ENCODE measurements around the gene SNX32. TPM values are rescaled to one million over a fixed set of nuclear protein-coding genes. Genes with fewer than 3 reads are reported as not detected.
A peak's percentile ranks its signal among the peaks of the same experiment; 100 is the strongest.

Gene SNX32
- total and polyA plus RNA-seq, 9 of the 15 experiments (the other 6 are each of a cell fraction or from before 2014, with no cell fraction given) = 0.03 TPM; not detected in 7

GRCh38 chr11:65860278-65861164 is 26.8 kb downstream of the SNX32 start, which contains the start of gene MUS81 (continued):
- peak; percentile 78 for TF ChIP-seq HCFC1 (IDR thresholded peaks at IDR 0.05; ENCODE audit: low read depth, low read length)
- no peak for TF ChIP-seq ZNF224 (CRISPR knock-in tag; IDR thresholded peaks at IDR 0.05)
- no peak for TF ChIP-seq ZNF239 (CRISPR knock-in tag; IDR thresholded peaks at IDR 0.05)
- 0 out of 2 replicates have a peak, but pooled peaks have one; percentile 48 for TF ChIP-seq ZNF764 (CRISPR knock-in tag; IDR thresholded peaks at IDR 0.05; ENCODE audit: low read depth)
- TF ChIP-seq ARID1B (IDR thresholded peaks at IDR 0.05) = no peak; the same call in none of the 2 replicates
- TF ChIP-seq CSDE1 (IDR thresholded peaks at IDR 0.05) = no peak
- TF ChIP-seq ZBTB11 (CRISPR knock-in tag; IDR thresholded peaks at IDR 0.05) = peak in 2 of 3 experiments; percentile 53 to 88; a peak in 2 of 6 replicates
- no peak for TF ChIP-seq OTX1 (CRISPR knock-in tag; IDR thresholded peaks at IDR 0.05)
- peak in 1 of 2 experiments; percentile 68; a peak in 1 of 3 replicates for TF ChIP-seq CBX3 (IDR thresholded peaks at IDR 0.05; ENCODE audit: borderline replicate concordance in 1 of 2, low read length in 2 of 2)
- TF ChIP-seq, protein P1, sequence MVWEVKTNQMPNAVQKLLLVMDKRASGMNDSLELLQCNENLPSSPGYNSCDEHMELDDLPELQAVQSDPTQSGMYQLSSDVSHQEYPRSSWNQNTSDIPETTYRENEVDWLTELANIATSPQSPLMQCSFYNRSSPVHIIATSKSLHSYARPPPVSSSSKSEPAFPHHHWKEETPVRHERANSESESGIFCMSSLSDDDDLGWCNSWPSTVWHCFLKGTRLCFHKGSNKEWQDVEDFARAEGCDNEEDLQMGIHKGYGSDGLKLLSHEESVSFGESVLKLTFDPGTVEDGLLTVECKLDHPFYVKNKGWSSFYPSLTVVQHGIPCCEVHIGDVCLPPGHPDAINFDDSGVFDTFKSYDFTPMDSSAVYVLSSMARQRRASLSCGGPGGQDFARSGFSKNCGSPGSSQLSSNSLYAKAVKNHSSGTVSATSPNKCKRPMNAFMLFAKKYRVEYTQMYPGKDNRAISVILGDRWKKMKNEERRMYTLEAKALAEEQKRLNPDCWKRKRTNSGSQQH (CRISPR knock-in tag; IDR thresholded peaks at IDR 0.05) = no peak
- TF ChIP-seq KDM4B (IDR thresholded peaks at IDR 0.05; ENCODE audit: borderline replicate concordance in 2 of 2, low read depth in 1 of 2) = peak in 1 of 2 experiments; percentile 69; a peak in 1 of 4 replicates
- peak; percentile 90 for TF ChIP-seq VEZF1 (CRISPR knock-in tag; IDR thresholded peaks at IDR 0.05)
- peak; percentile 70 for TF ChIP-seq NCOR1 (IDR thresholded peaks at IDR 0.05)
- TF ChIP-seq, protein P2, sequence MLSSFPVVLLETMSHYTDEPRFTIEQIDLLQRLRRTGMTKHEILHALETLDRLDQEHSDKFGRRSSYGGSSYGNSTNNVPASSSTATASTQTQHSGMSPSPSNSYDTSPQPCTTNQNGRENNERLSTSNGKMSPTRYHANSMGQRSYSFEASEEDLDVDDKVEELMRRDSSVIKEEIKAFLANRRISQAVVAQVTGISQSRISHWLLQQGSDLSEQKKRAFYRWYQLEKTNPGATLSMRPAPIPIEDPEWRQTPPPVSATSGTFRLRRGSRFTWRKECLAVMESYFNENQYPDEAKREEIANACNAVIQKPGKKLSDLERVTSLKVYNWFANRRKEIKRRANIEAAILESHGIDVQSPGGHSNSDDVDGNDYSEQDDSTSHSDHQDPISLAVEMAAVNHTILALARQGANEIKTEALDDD (IDR thresholded peaks at IDR 0.05) = peak; percentile 55; the same call in 1 of the 2 replicates
- TF ChIP-seq HNRNPUL1 (IDR thresholded peaks at IDR 0.05; ENCODE audit: low read length) = no peak
- peak; percentile 89; the same call in 1 of the 2 replicates for TF ChIP-seq STAT6 (CRISPR knock-in tag; IDR thresholded peaks at IDR 0.05)
